ENCODE measurements around the gene TMEM121.

DNA sequence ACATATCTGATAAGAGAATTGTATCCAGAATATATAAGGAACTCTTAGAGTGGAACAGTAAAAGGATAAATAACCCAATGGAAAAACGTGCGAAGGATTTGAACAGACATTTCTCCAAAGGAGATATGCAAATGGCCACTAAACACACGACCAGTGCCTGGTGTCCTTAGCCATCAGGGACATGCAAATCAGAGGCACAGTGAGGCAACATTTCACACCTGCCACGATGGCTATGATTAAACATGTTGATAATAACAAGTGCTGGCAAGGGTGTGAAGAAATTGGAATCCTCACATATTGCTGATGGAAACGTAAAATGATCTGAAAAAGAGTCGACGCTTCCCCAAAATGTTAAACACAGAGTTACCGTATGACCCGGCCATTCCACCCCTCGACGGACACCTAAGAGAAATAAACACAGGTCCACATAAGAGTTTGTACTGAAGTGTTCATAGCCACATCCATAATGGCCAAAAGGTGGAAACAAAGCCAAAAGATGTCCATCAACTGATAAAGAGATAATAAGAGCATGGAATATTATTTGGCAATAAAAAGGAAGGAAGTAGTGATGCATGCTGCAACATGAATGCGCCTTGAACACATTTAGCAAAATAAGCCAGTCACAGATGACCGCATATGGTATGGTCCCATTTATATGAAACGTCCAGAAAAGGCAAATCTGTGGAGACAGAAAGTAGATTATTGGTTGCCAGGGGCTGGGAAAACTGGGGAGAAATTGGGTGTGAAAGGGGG, 6.3 kb upstream of the TMEM121 start:
- TF ChIP-seq, protein P1, sequence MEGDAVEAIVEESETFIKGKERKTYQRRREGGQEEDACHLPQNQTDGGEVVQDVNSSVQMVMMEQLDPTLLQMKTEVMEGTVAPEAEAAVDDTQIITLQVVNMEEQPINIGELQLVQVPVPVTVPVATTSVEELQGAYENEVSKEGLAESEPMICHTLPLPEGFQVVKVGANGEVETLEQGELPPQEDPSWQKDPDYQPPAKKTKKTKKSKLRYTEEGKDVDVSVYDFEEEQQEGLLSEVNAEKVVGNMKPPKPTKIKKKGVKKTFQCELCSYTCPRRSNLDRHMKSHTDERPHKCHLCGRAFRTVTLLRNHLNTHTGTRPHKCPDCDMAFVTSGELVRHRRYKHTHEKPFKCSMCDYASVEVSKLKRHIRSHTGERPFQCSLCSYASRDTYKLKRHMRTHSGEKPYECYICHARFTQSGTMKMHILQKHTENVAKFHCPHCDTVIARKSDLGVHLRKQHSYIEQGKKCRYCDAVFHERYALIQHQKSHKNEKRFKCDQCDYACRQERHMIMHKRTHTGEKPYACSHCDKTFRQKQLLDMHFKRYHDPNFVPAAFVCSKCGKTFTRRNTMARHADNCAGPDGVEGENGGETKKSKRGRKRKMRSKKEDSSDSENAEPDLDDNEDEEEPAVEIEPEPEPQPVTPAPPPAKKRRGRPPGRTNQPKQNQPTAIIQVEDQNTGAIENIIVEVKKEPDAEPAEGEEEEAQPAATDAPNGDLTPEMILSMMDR (IDR thresholded peaks at IDR 0.05; ENCODE audit: low read depth, low read length): no peak
- TF ChIP-seq EZH2phosphoT487 (IDR thresholded peaks at IDR 0.05; ENCODE audit: low read depth): no peak

Measured in OCI-LY3 (cell line).